Lung (tissue), 12 donors: ENCODE measurements around the gene NR5A2. TPM values are rescaled to one million over a fixed set of nuclear protein-coding genes. Genes with fewer than 3 reads are reported as not detected.

ENCODE experiments used
- ATAC-seq: fragments of 200-7000 bp; cut with Tn5 transposase; one replicate; pipeline ENCODE4 v1.9.1; 2020; ENCODE audit warnings: moderate number of reproducible peaks; ENCODE audit not compliant: insufficient read depth, low FRiP score
- DNase-seq, 3 donors: peaks; one replicate each; pipeline ENCODE4 v3.0.0-alpha.2; 2013 to 2017
- H3K27ac ChIP-seq, 2 donors: one replicate each; pipeline ENCODE4 v1.5.1; 2013; ENCODE audit warnings: mild to moderate bottlenecking in 2 of 2, moderate library complexity in 2 of 2, control low read depth in 1 of 2, inconsistent platforms in 1 of 2, low read depth in 1 of 2, low read length in 1 of 2
- H3K27me3 ChIP-seq, 3 donors: one replicate each; pipeline ENCODE4 v1.5.1; 2013; ENCODE audit warnings: low read length in 2 of 3; ENCODE audit not compliant: control insufficient read depth in 3 of 3, insufficient read depth in 3 of 3
- H3K36me3 ChIP-seq, 4 donors: one replicate each; pipeline ENCODE4 v1.5.1; 2013; ENCODE audit warnings: low read length in 4 of 4, mild to moderate bottlenecking in 1 of 4, moderate library complexity in 1 of 4; ENCODE audit not compliant: control insufficient read depth in 4 of 4, insufficient read depth in 4 of 4
- H3K4me1 ChIP-seq, 5 donors: one replicate each; pipeline ENCODE4 v1.5.1; 2013; ENCODE audit warnings: low read length in 5 of 5, mild to moderate bottlenecking in 2 of 5, moderate library complexity in 1 of 5; ENCODE audit not compliant: control insufficient read depth in 5 of 5, insufficient read depth in 5 of 5
- H3K4me3 ChIP-seq: one replicate; pipeline ENCODE4 v1.5.1; 2013; ENCODE audit warnings: mild to moderate bottlenecking, control low read depth, moderate library complexity
- H3K9ac ChIP-seq, 2 donors: one replicate each; pipeline ENCODE4 v1.5.1; 2013; ENCODE audit warnings: low read length in 2 of 2, control low read depth in 1 of 2; ENCODE audit not compliant: insufficient read depth in 1 of 2
- H3K9me3 ChIP-seq, 4 donors: one replicate each; pipeline ENCODE4 v1.5.1; 2013; ENCODE audit warnings: low read length in 3 of 4, mild to moderate bottlenecking in 1 of 4, moderate library complexity in 1 of 4; ENCODE audit not compliant: control insufficient read depth in 4 of 4, insufficient read depth in 3 of 4
- WGBS, 2 donors: extraction: QIAGEN DNeasy Blood & Tissue Kit; methylation state at CpG; one replicate each; pipeline ENCODE4 v1.1.7; 2013; 5-methylcytosine and 5-hydroxymethylcytosine counted together
- polyA plus RNA-seq, 2 donors: library from polyadenylated mRNA; stranded (reverse); fragments of 200-250 nt; gene quantifications; one replicate each; pipeline ENCODE4 v1.2.1, GENCODE V29; 2013
- total RNA-seq, 2 donors: library from RNA; depleted of rRNA in 1 of 2; stranded (reverse); fragments of >200 nt in 1 of 2; gene quantifications; one replicate each; pipeline ENCODE4 v1.2.1, GENCODE V29; 2014 to 2021
- TF ChIP-seq, protein P1 (sequence below): IDR thresholded peaks from 2 replicates; pipeline ENCODE4 v1.5.1; 2012; ENCODE audit warnings: mild to moderate bottlenecking; ENCODE audit errors: control extremely low read depth, extremely low read depth
- donor health status: control.
- donor health status: control.
- donor health status: Bipolar disorder and iron deficiency.
- donor health status: healthy.
- donor health status: DM: yes; HTN: yes; CAD: no.

The NR5A2 gene
- total and polyA plus RNA-seq, 4 donors = 1.2 to 8.5 (median 2.6) TPM

DNA sequence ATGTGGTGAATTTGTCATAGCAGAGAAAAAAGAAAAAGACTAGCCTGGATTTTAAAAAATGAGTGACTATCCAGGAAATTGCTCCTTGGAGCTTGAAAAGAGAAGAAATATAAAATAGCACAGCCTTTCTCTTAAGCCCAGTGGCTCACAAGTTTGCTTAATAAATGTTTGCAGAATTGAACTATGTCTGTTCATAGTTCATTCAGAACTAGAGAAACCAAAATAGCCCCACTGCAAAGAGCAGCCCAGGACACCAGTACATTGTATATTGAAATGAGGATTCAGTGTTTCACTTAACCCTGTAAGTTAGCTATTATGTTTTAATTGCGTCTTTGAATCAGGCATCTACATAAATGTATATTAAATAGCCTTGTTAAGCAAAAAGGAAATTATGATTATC is 88.8 kb downstream of the NR5A2 start:
- Histone ChIP-seq H3K4me3 (no peak overlapping the region), H3K9me3 (no peaks in the 10 kb centered on the region), H3K4me1 (peaks cover 0 to 1% (median 0%) of the 10 kb centered on the region in 5 donors), H3K9ac (no peak overlapping the region), H3K36me3 (no peaks in the 10 kb centered on the region), H3K27ac (no peak overlapping the region), H3K27me3 (no peaks in the 10 kb centered on the region)
- TF ChIP-seq, protein P1, sequence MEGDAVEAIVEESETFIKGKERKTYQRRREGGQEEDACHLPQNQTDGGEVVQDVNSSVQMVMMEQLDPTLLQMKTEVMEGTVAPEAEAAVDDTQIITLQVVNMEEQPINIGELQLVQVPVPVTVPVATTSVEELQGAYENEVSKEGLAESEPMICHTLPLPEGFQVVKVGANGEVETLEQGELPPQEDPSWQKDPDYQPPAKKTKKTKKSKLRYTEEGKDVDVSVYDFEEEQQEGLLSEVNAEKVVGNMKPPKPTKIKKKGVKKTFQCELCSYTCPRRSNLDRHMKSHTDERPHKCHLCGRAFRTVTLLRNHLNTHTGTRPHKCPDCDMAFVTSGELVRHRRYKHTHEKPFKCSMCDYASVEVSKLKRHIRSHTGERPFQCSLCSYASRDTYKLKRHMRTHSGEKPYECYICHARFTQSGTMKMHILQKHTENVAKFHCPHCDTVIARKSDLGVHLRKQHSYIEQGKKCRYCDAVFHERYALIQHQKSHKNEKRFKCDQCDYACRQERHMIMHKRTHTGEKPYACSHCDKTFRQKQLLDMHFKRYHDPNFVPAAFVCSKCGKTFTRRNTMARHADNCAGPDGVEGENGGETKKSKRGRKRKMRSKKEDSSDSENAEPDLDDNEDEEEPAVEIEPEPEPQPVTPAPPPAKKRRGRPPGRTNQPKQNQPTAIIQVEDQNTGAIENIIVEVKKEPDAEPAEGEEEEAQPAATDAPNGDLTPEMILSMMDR = no peak
- ATAC-seq (no peak), DNase-seq (no peak)
- WGBS, 2 donors = 98 to 100% methylated on average over 1 of the region's 1 CpG

DNA sequence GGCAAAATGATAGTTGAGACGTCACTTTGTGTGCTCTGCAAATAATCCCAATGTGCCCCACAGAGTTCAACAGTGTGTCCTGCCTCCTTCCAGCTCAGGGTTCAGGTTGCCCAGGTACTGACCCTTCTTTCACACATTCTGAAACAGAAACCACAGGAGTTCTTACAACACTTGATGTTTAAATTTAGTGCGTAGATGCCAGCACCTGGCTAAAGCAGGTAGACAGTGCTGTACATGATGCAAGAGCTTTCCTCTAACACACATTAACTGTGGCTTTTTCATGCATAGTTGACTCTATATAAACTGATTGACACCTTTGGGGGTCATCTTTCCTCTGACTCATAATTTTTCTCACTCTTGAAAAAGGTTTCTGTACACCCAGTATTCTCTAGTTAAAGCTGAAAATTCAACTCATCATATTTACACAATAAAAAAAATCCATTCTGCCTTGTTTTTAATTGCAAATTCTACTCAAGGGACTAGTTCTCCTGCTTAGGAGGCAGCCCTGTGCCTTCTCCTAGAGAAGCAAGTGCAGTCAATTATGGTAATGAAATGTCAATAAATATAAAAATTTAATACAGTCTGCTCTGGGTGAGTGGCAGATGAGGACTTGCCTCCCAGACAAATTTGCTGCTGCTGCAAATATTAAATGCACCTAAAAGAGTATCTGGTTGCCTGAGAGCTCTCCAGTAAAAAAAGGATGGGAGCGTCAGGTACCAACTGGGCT is 91.4 kb downstream of the NR5A2 start:
- Histone ChIP-seq H3K27ac (no peak overlapping the region), H3K4me3 (no peak overlapping the region), H3K4me1 (peaks cover 0 to 5% (median 0%) of the 10 kb centered on the region in 5 donors), H3K9me3 (no peaks in the 10 kb centered on the region), H3K36me3 (no peaks in the 10 kb centered on the region), H3K9ac (no peak overlapping the region), H3K27me3 (no peaks in the 10 kb centered on the region)
- no peak for ATAC-seq
- TF ChIP-seq, protein P1 = no peak
- DNase-seq = no peak
- 89 to 91% methylated on average over 3 of the region's 3 CpGs for WGBS, 2 donors

DNA sequence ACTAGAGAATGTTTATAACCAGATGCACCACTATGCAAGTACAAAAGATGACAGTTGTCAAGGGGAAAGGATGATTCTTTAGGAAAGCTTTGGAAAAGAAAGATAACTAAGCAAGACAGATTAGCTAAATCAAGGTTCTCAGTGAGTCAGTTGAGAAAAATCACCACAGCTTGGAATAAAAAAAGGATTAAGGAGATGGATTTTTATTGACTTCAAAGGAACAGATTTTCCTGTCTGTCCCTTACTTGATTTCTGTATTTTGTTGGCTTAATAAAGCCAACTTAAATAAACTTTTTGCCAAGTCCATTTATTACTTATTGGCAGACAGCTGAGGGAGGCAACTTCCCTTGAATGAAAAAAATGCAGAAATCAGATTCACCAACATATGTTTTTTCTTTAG is 93.9 kb downstream of the NR5A2 start:
- DNase-seq (no peak), ATAC-seq (no peak)
- Histone ChIP-seq H3K36me3 (peaks cover 0 to 1% (median 0%) of the 10 kb centered on the region in 4 donors), H3K9me3 (no peaks in the 10 kb centered on the region), H3K27me3 (no peaks in the 10 kb centered on the region), H3K4me3 (no peak overlapping the region), H3K4me1 (peaks cover 0 to 5% (median 0%) of the 10 kb centered on the region in 5 donors), H3K27ac (no peak overlapping the region), H3K9ac (no peak overlapping the region)
- TF ChIP-seq, protein P1 = no peak
